IPS-15b (cell line): ENCODE data around the gene ZRANB1.

Experiments used
- H3K27me3 ChIP-seq: one replicate; pipeline ENCODE4 v1.6.1; 2013; ENCODE audit warnings: low read length; ENCODE audit not compliant: control insufficient read depth, insufficient read depth
- H3K36me3 ChIP-seq: one replicate; pipeline ENCODE4 v1.6.1; 2013; ENCODE audit warnings: low read length; ENCODE audit not compliant: control insufficient read depth, insufficient read depth
- H3K4me1 ChIP-seq: one replicate; pipeline ENCODE4 v1.6.1; 2013; ENCODE audit warnings: mild to moderate bottlenecking, low read length; ENCODE audit not compliant: control insufficient read depth, insufficient read depth
- H3K4me3 ChIP-seq: one replicate; pipeline ENCODE4 v1.5.1; 2013; ENCODE audit warnings: low read depth, low read length
- H3K9ac ChIP-seq: one replicate; pipeline ENCODE4 v1.6.1; 2013; ENCODE audit warnings: low read depth, mild to moderate bottlenecking, low read length
- H3K9me3 ChIP-seq: one replicate; pipeline ENCODE4 v1.6.1; 2013; ENCODE audit warnings: mild to moderate bottlenecking, low read length; ENCODE audit not compliant: control insufficient read depth, insufficient read depth

ZRANB1 gene

GRCh38 chr10:124955243-124955642, 13.3 kb downstream of the ZRANB1 start:
- Histone ChIP-seq H3K4me1 (no peaks in the 10 kb centered on the region), H3K9me3 (no peaks in the 10 kb centered on the region), H3K36me3 (no peaks in the 10 kb centered on the region), H3K4me3 (no peak overlapping the region), H3K27me3 (no peaks in the 10 kb centered on the region), H3K9ac (no peak overlapping the region)

GRCh38 chr10:124955868-124956267, 13.9 kb downstream of the ZRANB1 start:
- Histone ChIP-seq H3K9me3 (no peaks in the 10 kb centered on the region), H3K36me3 (no peaks in the 10 kb centered on the region), H3K4me3 (no peak overlapping the region), H3K9ac (no peak overlapping the region), H3K27me3 (no peaks in the 10 kb centered on the region), H3K4me1 (no peaks in the 10 kb centered on the region)

GRCh38 chr10:124956764-124957163, 14.8 kb downstream of the ZRANB1 start:
- Histone ChIP-seq H3K36me3 (no peaks in the 10 kb centered on the region), H3K9ac (no peak overlapping the region), H3K4me1 (no peaks in the 10 kb centered on the region), H3K27me3 (no peaks in the 10 kb centered on the region), H3K9me3 (no peaks in the 10 kb centered on the region), H3K4me3 (no peak overlapping the region)

- H3K4me3 ChIP-seq = no peak overlapping the region
- H3K4me1 ChIP-seq = no peaks in the 10 kb centered on the region
- no peak overlapping the region for H3K9ac ChIP-seq
- H3K27me3 ChIP-seq = no peaks in the 10 kb centered on the region
- H3K36me3 ChIP-seq = no peaks in the 10 kb centered on the region
- no peaks in the 10 kb centered on the region for H3K9me3 ChIP-seq
These were observed 15.6 kb downstream of the ZRANB1 start for GRCh38 chr10:124957404-124957947.

- Histone ChIP-seq H3K9ac (no peak overlapping the region), H3K4me3 (no peak overlapping the region), H3K9me3 (no peaks in the 10 kb centered on the region), H3K36me3 (no peaks in the 10 kb centered on the region), H3K4me1 (no peaks in the 10 kb centered on the region), H3K27me3 (no peaks in the 10 kb centered on the region)
These were observed 17.6 kb downstream of the ZRANB1 start for GRCh38 chr10:124959564-124959963.

- no peaks in the 10 kb centered on the region for H3K36me3 ChIP-seq
- no peak overlapping the region for H3K9ac ChIP-seq
- no peaks in the 10 kb centered on the region for H3K4me1 ChIP-seq
- no peaks in the 10 kb centered on the region for H3K9me3 ChIP-seq
- H3K4me3 ChIP-seq = no peak overlapping the region
- no peaks in the 10 kb centered on the region for H3K27me3 ChIP-seq
These were observed 19.3 kb downstream of the ZRANB1 start for GRCh38 chr10:124961248-124961570.

GRCh38 chr10:124962421-124962820, 20.5 kb downstream of the ZRANB1 start:
- Histone ChIP-seq H3K27me3 (no peaks in the 10 kb centered on the region), H3K4me3 (no peak overlapping the region), H3K4me1 (no peaks in the 10 kb centered on the region), H3K9me3 (no peaks in the 10 kb centered on the region), H3K9ac (no peak overlapping the region), H3K36me3 (peaks cover under 1% of the 10 kb centered on the region)

GRCh38 chr10:124963866-124964720, 22.2 kb downstream of the ZRANB1 start:
- Histone ChIP-seq H3K27me3 (no peaks in the 10 kb centered on the region), H3K4me1 (no peaks in the 10 kb centered on the region), H3K9me3 (no peaks in the 10 kb centered on the region), H3K36me3 (peaks cover 4% of the 10 kb centered on the region), H3K4me3 (no peak overlapping the region), H3K9ac (no peak overlapping the region)

- H3K36me3 ChIP-seq = peaks cover 4% of the 10 kb centered on the region
- no peak overlapping the region for H3K4me3 ChIP-seq
- H3K27me3 ChIP-seq = no peaks in the 10 kb centered on the region
- no peak overlapping the region for H3K9ac ChIP-seq
- no peaks in the 10 kb centered on the region for H3K4me1 ChIP-seq
- H3K9me3 ChIP-seq = no peaks in the 10 kb centered on the region
These were observed 24.1 kb downstream of the ZRANB1 start for GRCh38 chr10:124966008-124966407.

GRCh38 chr10:124967255-124967654, 25.3 kb downstream of the ZRANB1 start:
- no peaks in the 10 kb centered on the region for H3K4me1 ChIP-seq
- H3K36me3 ChIP-seq = peaks cover 4% of the 10 kb centered on the region
- no peak overlapping the region for H3K4me3 ChIP-seq

GRCh38 chr10:124971276-124971675, 29.4 kb downstream of the ZRANB1 start:
- Histone ChIP-seq H3K27me3 (no peaks in the 10 kb centered on the region), H3K4me3 (no peak overlapping the region), H3K9ac (no peak overlapping the region), H3K4me1 (no peaks in the 10 kb centered on the region), H3K36me3 (peaks cover 20% of the 10 kb centered on the region), H3K9me3 (no peaks in the 10 kb centered on the region)

More at GRCh38 chr10:124967255-124967654, 25.3 kb downstream of the ZRANB1 start:
- no peak overlapping the region for H3K9ac ChIP-seq
- H3K27me3 ChIP-seq = no peaks in the 10 kb centered on the region
- H3K9me3 ChIP-seq = no peaks in the 10 kb centered on the region

GRCh38 chr10:124972637-124973036, 30.7 kb downstream of the ZRANB1 start:
- Histone ChIP-seq H3K4me1 (no peaks in the 10 kb centered on the region), H3K9me3 (no peaks in the 10 kb centered on the region), H3K36me3 (peaks cover 17% of the 10 kb centered on the region)

More at GRCh38 chr10:124972637-124973036, 30.7 kb downstream of the ZRANB1 start:
- Histone ChIP-seq H3K27me3 (no peaks in the 10 kb centered on the region), H3K9ac (no peak overlapping the region), H3K4me3 (no peak overlapping the region)
